ENCODE results near the gene FBXW8.

FBXW8 gene

DNA sequence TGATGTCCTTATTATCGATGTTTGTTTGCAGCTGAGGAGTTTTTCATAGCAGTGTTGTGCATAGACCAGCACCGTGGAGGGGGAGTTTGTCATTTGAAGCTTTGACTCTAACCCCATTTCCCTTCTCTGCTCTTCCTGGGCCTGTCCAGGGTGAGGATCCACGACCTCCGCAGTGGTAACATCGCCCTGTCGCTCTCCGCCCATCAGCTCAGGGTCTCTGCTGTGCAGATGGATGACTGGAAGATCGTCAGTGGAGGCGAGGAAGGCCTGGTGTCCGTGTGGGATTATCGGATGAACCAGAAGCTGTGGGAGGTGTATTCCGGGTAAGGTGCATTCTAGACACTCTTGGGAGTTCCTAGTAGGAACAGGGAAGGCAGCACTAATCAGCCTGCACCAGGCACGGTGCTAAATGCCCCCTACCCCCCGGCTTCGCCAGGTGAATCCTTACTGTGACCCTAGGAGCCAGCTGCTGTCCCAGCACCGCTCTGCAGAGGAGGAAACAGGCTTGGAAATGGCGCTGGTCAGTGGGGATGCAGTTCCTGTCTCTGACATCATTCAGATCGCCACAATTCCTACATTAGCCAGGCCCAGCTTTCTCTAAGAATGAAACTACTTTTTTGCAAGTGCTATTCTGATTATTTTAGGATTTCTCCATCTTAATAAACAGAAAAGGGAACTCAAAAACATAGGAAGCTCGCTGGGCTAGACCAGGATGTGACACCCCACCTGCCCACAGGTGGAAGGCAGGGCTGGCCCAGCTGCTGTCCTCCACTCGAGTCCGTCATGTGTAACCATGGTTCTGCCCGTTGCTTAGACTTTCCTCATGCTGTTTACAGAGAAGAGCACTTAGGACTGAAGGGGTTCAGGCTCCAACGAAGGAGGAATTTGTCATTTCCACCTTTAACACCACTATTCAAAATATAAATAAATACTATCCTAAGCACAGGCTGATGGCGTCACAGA, 113.5 kb downstream of the FBXW8 start:
- DNase-seq (ENCODE audit: low spot score) = no peak

DNA sequence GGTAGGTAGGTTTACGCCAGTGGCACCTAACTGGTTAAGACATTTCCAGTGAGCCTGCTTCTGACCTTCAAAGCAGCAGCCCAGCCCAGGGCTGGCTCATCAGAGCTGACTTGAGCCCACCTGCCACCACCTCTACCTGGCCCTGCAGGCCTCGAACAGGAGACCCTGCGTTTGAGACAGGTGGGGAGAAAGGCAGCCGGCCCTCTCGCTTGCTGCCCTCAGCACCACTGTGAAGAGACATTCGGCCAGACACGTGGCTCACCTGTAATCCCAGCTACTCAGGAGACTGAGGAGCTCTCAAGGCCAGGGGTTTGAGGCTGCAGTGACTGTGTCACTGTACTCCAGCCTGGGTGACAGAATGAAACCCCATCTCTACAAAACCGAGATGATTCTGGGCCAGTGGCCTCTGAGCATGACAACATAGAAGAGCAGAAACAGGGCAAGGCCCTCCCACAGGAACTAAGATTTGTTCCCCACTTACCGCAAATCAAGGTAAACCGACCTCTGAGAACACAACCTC, 114.3 kb downstream of the FBXW8 start:
- DNase-seq (ENCODE audit: low spot score) = no peak

DNA sequence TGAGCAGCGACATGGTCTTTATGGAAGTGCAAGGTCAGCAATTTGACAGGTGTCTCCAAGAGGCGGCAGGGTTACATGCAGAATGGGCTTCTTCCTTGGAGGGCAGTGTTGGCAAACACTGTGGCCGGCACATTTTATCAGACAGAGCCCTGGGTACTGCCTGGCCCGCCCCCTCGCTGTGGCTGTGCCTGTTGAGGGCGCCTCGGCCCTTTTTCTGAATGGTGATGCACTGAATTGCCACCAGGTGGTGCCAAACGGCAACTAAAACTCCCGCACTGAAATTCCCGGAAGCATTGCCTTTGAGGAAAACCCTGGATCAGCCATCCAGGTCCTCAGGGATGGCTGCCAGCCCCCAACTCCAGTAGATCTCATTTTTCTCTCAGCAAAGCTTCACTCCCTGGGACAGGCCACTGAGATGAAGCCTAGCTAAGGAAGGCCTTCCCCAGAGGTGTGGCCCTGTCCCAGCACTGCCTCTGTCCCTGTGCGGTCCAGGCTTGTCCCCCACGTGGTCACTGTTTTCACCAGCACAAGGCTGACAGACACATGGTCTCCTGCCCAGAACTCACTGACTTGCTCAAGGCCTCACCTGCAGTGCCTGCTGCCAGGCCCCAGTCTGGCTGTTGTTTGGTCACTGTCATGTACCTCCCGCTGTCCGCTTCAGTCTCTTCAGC, 114.9 kb downstream of the FBXW8 start:
- DNase-seq (ENCODE audit: low spot score) = peak; percentile 71

- DNase-seq (ENCODE audit: low spot score) = no peak
These were observed 115.6 kb downstream of the FBXW8 start for GRCh38 chr12:117026343-117026742.

DNA sequence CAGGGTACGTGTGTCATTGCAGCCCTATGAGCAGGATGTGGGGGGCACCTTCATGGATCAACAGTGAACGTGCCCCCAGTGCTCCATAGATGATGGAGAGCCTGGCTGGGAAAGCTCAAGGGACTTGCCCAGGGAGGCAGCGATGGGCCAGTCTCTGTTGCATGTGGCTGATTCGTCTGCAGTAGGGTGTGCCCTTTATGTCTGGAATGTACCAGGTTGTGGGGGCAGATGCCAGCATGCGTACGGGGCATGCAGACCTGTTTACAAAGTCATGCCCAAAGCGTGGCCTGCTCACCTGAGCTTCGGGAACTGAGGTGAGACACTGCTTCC, 116.1 kb downstream of the FBXW8 start:
- no peak for DNase-seq (ENCODE audit: low spot score)

DNA sequence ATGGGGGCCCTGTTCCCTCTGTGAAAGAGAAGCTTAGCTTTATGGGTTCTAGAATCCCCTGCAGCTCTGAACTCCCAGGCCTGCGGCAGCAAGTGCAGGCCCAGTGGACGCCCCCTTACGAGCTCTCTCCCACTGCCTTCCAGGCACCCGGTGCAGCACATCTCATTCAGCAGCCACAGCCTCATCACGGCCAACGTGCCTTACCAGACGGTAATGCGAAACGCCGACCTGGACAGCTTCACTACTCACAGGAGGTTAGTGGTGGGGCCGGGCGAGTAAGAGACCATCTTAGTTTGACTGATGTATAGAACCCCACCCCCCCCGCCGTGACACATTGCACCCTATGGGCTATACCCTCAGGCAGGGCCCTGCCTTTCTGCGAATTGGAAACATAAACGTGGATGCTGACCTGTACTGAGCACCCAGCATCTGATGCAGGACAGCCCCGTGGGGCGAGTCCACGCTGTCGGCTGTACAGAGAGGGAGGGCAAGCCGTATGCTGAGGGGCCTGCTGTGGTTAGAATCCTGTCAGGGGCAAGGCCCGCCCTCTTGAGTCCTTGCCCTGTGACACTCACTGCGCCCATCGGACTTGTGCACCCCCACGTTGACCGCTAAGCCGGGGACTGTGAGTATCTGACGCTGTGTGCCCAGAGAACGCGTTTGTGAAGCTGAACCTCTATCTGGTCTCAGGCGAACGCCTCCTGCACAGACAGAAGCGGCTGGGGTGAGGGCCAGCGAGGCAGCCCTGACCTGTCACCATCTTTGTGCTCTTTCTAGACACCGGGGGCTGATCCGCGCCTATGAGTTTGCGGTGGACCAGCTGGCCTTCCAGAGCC, 116.7 kb downstream of the FBXW8 start:
- DNase-seq (ENCODE audit: low spot score) = no peak

GRCh38 chr12:117028254-117028653, 117.5 kb downstream of the FBXW8 start:
- no peak for DNase-seq (ENCODE audit: low spot score)

DNA sequence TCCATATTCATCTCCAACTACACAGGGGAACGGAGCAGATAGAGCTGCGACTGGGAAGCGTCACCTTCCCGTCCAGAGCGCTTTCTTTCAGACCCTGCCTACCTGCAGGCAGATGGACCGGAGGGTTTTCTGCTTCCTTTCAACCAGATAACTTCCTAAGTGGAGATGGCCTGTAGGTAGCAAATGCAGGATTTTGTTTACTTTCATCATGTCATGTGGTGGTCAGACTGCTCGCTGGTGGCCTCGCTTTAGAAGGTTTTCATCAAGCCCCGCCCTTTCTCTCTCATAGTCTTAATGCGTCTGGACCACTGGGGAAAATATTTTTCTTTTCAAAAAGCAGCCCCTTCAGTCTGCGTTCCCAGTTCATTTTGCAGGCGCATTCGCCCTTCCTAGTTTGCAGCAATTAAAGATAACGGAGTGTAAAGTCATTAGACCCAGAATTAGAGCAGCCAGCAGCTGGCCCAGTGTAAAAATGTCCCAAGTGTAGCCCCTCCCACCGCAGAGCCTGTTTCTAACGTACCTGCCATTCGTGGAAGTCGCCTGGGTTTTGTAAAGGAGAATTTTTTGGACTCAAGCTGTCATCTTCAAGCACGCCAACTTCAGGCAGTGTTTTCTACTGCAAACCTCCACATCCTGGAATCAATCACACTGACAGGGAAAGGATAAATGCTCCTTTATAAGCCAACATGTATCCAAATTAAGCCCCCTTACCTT, 119.6 kb downstream of the FBXW8 start:
- no peak for DNase-seq (ENCODE audit: low spot score)

- no peak for DNase-seq (ENCODE audit: low spot score)
These were observed 121.3 kb downstream of the FBXW8 start for GRCh38 chr12:117031843-117032592.

DNA sequence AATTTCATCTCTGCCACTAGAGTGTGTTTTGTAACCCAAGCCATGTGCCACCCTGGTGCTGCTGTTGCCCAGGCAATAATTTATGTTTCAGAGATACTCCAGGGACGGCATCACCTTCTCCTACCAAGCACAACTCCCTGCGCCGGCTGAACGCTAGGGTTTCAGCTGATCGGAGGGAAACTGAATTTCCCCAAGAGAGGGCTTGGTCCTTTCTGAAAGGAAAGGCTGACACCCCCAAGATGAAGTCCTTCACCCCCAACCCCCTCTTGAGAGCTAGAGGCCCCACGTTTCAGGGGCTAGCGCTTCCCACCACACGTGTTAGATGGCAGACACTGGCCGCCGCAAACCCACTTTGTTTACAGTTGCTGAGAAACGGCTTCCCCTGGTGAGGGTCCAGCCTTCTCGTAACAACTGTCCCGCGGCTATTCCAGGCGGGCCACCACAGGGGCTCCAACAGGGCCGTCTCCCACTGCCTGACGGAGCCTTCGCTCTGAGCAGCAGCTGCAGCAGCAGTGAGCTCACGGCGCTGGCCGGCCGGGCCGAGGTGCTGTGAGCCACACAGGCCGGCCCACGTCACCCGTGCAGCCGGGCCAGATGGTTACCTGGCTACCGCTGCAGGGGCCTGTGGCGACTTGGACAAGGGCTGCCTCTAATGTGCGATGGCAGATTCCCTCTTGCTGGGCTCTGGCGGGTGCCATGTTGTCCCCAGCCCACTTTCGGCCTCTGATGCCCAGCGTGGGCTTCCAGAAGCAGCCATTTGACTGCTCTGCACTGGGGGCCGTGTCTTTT, 122.0 kb downstream of the FBXW8 start:
- DNase-seq (ENCODE audit: low spot score) = no peak

DNA sequence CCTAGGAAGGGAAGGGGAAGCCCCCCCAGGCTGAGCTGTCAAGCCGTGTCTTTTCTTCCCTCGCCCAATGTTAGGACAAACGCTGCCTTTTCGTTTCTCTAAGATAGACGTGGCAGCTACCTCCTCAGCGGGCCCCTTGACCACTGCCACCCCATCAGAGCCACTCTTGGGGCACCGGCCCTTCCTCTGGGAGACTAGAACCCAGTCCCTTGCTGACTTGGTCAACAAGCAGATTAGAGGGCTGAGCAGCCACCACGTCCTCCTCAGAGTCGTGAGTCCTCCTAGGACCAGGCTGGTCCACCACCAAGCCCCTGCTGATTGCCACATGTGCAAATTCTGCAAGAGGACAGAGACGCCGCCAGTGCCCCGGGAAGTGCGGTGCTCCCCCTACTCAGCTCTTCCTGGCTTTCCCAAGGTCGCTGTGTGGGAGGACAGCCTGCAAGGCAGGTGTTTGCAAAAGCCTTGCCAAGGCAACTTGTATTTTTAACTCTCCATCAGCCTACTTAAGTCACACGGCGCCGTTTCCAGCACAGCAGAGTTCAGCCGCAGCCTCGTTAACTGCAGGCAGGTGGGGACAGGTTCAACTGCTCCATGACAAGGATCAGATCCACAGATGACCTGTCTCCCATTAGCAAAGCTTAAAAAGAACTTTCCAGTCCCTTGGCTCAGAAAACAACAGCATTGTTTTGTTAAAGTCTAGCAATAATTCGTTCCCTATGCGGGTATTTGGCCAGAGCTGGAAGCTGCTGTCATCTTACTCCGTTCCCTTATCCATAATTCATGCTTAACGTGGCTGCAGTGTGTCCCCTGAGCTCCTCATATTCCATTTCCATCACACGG, 122.9 kb downstream of the FBXW8 start:
- no peak for DNase-seq (ENCODE audit: low spot score)

DNA sequence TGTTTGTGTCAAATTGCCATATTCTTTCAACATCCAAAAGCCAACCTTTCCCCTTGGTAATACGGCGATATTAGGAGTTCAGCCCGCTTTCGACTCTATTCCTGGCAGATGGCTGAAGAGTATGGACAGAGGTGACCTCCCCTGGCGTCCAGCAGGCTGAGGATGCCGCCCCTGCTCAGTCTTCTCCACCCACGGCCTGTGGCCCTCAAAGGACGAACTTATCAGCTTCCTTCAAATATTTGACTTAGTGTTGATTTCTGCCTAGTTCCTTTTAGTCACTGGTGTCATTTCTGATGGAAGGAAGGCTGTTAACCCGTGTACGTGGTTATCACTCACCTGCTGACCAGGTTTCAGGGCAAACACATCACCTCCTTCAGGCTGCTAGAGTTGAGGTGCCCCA, 123.5 kb downstream of the FBXW8 start:
- no peak for DNase-seq (ENCODE audit: low spot score)

DNA sequence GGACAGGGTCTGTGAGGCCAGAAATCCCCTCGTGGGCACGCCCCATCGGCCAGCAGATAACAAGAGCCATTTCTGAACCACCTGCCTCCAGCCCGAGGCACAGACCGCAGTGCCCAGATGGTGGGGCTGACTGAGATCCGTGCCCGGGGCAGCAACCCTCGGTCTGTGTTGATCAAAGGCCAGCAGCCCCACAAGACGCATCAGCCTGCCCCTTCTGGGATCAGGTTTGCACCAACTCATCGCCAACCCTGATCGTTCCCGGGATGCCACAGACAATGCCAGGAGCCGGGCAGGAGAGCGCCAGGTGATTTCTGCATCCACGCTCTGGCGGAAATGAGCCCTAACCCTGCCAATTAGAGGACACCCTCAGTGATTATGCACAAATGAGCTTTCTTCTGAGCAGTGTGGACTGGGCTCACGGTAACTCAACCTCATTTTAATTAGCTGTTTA, 124.0 kb downstream of the FBXW8 start:
- no peak for DNase-seq (ENCODE audit: low spot score)

- no peak for DNase-seq (ENCODE audit: low spot score)
These were observed 124.5 kb downstream of the FBXW8 start for GRCh38 chr12:117035287-117035686.

- DNase-seq (ENCODE audit: low spot score) = no peak
These were observed 125.3 kb downstream of the FBXW8 start for GRCh38 chr12:117036046-117036445.

DNA sequence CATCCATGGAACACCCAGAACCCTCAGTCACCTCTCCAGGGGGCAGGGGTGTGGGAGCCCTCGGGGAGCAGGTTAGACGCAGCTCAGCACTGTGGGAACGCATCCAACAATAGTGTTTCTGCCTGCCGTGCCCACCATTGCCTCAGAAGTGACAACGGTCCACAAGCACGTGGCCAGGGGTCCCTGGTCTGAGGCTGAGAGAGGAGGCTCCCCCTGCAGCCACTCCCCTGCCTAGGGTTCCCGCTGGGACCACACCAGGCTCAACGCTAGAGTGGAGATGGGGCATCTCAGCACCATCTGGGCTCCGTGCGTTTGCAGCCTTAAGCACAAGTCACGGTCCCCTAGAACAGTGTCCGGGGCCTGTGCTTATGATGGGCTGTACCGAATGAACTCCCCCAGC, 125.8 kb downstream of the FBXW8 start:
- DNase-seq (ENCODE audit: low spot score) = no peak

DNA sequence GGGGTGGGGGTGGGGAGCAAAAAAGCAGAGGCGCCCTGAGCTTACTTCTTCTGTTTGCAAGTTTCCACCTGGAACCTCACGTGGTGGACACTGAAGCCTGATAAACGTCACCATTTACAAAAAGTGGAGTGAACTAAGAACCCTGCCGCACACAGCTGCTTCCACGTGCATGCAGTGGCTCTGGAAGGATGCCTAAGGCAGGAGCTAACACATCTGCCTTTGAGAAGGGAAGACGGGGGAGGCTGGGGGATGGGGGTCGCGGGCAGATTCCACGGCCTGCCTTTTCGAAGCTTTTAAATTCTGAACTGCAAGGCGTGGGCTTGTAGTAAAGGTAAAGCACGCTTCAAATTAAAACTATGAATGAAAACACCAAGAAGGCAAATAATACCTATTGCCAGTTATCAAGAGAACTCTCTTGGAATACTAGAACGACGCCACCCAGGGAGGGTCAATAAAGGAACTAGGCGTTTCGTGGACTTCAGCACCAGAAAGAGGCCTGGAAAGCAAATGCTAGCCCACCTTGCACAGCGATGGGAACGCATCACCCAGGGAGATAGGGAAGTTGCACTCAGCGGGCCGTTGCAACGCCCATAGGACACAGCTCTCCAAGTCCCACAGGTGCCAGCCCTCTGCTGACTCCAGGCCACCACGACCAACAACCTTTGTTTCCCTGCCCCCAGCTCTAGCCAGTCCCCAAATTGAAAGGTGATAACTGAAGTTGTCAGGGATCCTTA, 126.7 kb downstream of the FBXW8 start:
- DNase-seq (ENCODE audit: low spot score) = no peak

DNA sequence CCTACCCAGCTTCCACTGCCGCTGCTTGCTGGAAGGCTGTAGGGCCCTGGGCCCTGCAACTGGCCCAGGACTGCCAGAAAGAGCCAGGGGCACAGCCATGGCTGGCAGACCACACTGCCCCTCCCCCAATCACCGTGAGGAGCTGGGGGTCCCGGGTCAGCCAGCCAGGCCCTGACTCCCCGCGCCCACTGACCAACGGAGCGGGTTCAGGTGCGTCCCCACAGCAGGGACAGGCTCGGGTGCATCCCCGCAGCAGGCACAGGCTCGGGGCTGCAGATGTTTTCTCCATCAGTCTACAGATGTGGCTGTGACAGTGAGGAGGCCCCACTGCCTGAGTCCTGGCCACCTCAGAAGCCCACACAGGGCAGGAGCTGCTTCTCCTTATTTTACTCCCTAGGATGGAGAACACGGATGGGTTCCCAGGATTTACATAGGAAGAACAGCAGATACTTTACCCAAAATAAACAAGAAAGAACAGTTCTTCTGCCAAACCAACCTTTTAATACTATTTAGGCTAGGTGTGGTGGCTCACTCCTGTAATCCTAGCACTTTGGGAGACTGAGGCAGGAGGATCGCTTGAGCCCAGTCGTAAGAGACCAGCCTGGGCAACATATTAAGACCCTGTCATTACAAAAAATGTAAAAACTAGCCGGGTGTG, 127.4 kb downstream of the FBXW8 start:
- DNase-seq (ENCODE audit: low spot score) = no peak
